ENCODE data around the gene PIGU.

PIGU gene

DNA sequence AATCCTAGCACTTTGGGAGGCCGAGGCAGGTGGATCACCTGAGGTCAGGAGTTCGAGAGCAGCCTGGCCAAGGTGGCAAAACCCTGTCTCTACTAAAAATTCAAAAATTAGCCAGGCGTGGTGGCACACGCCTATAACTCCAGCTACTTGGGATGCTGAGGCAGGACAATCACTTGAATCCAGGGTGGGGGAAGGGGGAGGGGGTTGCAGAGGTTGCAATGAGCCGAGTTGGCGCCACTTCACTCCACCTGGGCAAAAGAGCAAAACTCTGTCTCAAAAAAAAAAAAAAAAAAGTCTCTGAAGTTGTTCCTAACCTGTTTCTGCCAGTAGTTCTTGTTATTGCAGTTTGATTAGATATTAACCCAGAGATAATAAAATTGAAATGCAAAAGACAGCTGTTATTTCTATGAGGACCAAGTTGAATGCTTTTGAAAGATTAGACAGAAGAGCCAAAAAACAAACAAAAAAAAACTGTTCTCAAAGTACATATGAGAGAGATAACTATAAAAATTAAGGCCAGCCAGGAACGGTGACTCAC lies 22.6 kb downstream of the PIGU start:
- no peak for DNase-seq

- no peak for DNase-seq
These were observed 25.7 kb downstream of the PIGU start for GRCh38 chr20:34651200-34651599.

GRCh38 chr20:34647737-34648136 lies 29.2 kb downstream of the PIGU start:
- no peak for DNase-seq

DNA sequence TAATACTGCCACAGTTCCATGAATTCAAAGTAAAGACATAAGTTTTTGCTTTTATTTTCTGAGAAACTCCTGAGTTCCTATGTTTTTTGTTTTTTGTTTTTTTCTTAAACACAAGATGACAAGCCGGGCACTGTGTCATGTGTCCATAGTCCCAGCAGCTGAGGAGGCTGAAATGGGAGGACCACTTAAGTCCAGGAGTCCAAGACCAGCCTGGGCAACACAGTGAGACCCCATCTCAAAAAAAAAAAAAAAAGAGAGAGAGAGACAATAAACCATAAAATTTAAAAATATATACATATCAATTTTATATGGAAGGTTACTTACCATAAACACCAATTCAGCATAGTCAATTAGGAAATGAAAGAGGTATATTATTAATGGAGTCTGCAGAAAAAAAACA lies 31.9 kb downstream of the PIGU start:
- no peak for DNase-seq

DNA sequence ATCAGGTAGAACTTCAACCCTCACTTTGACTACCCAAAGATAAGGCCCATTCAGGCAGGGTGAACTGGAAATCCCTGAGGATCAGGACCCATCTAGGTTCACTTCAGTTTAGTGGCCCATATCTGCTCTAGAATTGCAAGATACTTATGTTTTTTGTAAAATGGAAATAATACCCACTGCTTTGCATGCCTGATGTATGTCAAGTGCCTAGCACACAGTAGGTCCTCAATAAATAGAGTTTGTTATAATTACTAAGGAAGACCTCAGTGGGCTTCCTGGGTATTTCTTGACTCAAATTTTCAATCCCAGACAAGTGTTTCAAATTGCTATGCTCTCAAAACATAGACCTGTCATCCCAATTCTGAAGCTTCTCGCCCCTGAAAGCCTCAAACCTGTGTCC lies 32.5 kb downstream of the PIGU start:
- no peak for DNase-seq

DNA sequence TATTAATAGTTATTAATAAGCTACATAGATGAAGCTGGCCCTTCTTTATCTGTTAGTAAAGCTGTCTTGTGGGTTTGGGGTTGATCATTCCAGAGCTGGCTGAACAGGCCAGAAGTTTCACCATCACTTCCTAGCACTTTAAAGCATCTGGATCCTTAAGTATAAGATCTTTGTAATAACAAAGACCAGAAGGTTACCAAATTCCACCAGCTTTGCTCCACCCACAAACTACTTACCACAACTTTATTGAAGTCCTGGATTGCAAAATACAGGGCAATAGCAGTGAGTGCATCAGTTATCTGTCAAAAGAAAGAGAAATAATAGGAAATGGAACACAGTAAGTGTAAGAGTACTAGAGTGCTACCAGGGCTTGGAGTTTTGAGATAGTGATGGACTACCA lies 33.0 kb downstream of the PIGU start:
- peak; percentile 63 for DNase-seq

DNA sequence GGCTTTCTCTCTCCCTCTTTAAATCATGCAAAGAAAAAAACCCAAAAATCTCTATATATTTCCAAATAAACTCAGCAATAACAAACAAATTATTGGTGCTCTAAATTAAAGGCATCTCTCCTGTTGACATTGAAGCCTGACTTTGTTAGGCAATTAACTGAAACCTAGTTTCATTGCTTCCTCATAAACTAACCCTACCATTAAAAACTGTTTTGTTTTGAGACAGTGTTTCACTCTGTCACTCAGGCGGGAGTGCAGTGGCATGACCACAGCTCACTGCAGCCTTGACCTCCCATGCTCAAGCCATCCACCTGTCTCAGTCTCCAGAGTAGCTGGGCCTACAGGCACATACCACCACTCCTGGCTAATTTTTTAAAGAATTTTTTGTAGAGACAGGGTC lies 34.9 kb downstream of the PIGU start:
- DNase-seq = no peak

GRCh38 chr20:34639755-34640222 lies 37.1 kb downstream of the PIGU start:
- no peak for DNase-seq

DNA sequence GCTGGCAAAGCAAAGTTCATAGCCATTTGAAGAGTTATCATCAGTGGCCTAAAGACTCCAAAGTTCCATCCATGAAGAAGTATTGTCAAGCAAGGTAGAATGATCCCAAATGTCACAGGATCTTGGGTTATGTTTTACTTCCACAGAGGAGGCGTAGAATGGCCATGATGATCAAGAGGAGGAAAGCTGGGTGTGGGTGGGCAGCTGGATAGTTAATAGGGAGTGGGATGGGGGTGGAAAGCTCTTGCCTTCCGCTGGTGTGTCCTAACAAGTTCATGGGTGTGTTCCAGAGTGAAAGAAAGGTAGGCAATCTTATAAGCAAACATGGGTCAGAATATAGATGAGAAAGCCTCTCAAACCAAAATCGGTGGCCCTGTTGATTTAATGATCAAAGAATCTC lies 38.4 kb downstream of the PIGU start:
- DNase-seq = no peak

GRCh38 chr20:34638039-34638292 lies 38.9 kb downstream of the PIGU start:
- DNase-seq = no peak

GRCh38 chr20:34637245-34638038 lies 39.5 kb downstream of the PIGU start:
- peak; percentile 31 for DNase-seq

- DNase-seq = no peak
These were observed 40.2 kb downstream of the PIGU start for GRCh38 chr20:34636648-34637047.

DNA sequence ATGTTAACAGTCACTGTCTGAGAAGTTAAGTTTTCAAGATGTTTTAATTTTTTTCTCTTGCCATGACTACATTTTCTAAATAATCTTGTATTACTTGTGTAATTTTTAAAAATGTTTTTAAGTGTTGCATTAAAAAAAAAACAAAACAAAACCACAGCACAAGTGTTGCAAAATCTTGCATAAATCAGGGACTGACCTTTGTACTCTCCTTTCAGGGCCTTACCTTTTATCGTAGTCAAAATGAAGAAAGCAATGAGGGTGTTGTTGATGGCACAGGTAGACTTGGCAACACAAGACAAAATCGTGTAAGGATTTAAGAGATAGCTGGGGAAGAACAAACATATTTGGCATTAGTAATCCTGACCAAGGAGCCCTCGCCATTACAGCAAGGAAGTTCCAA lies 42.5 kb downstream of the PIGU start:
- no peak for DNase-seq

- DNase-seq = no peak
These were observed 43.9 kb downstream of the PIGU start for GRCh38 chr20:34632870-34633452.

DNA sequence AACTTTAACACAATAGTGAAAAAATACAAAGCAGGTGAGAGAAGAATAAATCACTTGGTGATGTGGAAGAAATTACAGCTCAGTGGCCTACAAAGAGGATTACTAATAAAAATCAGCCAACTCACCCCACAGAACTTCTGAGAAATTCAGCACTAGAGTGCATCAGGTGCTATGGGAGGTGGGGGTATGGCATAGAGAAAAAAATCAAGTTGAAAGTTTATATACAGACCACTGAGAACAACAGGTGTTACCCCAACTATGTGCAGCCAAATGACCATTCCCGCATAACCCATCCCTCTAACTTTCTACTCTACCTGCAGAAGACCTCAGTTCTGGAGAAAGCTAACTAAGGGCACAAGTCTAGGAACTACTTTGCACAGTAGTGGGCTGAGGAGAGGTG lies 47.0 kb downstream of the PIGU start:
- no peak for DNase-seq

- peak; percentile 24 for DNase-seq
These were observed 47.5 kb downstream of the PIGU start for GRCh38 chr20:34629342-34629741.

GRCh38 chr20:34628026-34628425 lies 48.9 kb downstream of the PIGU start:
- no peak for DNase-seq

DNA sequence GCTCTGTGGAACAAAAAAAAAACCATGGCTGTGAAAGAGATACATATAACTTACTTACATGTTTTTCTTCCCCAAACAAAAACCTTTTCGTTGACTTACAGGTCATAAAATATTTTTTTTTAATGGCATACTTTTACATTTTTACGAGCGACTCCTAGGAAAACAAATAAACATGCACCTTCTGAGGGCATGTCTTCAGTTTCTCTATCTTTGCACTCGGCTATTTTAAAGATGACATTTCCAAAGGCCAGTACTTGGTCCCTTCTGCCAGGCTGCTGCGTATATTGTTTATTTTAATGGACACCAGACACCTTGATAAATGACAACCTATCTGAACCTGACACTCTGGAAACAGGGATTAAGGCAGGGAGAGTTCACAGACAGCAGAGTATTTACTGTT lies 49.4 kb downstream of the PIGU start:
- no peak for DNase-seq

- no peak for DNase-seq
These were observed 49.9 kb downstream of the PIGU start for GRCh38 chr20:34626992-34627391.

GRCh38 chr20:34624629-34625028 lies 52.3 kb downstream of the PIGU start:
- DNase-seq = no peak

GRCh38 chr20:34622821-34623451 lies 54.0 kb downstream of the PIGU start:
- no peak for DNase-seq

- no peak for DNase-seq
These were observed 55.2 kb downstream of the PIGU start for GRCh38 chr20:34621383-34622367.

DNA sequence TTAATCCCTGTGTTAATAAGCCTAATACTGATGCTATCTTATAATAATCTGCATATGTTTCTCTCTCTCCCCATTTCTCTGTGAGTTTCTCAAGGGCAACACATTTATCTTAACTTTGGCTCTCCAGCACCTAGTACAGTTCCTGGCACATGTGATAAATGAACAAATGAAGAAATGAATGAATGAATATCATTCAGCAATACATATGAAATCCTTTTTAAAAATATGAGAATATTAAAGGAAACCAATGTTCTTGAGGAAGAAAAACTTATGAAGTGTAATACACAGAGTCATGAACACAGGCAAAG lies 55.9 kb downstream of the PIGU start:
- no peak for DNase-seq

Measured in fibroblast of skin of abdomen (primary cell).